Femur (tissue), 1 donor: ENCODE results near the gene GSG1L.

Experiments
- DNase-seq: peaks from one replicate; pipeline ENCODE4 v3.0.0-alpha.2; 2017

The GSG1L gene

DNA sequence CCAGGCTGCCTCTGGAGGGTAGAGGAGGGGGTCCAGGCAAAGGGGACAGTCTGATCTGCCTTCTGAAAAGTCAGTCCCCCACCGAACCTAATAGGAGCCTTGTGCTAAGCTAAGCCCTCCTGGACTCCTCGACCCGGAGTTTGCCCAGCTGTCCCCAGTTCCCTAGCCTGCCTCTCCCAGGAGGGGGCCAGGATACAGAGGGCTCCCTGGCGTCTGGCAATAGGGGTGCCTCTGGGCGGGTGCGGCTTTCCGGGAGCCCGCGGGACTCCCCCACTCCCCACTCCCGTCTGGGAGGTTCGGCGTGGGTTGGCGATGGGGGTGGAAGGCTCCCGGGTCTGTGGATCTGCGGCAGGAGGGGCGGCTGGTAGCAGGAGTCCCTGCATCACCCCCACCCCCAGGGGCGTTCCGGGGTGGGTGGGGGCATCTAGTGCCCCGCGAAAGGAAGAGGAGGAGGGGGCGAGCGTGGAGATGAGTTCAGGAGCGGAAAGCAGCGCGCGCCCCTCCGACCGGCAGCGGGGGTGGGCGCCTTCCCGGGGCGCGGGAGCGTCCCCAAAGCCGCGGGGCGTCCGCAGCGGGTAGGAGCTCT, 1.2 kb downstream of the GSG1L start:
- DNase-seq, result no peak

GRCh38 chr16:28061352-28062101, 2.0 kb downstream of the GSG1L start:
- no peak for DNase-seq

DNA sequence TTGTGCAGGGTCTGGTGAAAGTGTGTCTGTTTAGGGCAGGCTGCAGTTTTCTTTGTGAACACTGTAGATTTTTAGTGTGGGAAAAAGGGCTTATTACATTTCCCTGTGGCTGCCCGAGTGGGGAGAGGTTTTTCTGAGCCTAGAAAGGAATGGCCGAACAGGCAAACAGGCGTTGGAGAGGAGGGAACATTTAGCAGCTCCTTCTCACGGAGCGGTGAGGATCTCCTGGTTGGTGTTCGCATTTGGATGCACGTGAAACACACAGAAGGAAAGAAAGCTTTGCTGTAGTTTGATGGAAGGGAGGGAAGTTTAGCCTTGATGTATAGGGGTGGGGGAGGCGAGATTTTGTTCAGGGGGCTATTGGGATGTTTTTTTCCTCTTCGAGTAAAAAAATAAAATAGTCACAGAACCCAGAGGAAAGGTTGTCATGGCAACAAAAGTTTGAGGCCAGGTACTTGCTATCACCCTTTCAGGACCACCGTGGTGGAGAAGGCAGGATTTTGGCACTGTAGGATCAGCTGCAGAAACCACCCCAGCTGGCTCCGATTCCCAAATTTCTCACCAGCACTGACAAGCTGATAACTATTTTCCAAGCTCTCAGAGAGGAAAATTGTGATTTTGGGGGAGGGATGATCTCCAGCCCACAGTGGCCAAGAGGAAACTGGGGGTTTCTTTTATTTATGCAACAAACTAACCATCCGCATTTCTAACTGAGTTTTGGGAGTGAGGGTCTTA, 3.5 kb downstream of the GSG1L start:
- DNase-seq, result no peak

DNA sequence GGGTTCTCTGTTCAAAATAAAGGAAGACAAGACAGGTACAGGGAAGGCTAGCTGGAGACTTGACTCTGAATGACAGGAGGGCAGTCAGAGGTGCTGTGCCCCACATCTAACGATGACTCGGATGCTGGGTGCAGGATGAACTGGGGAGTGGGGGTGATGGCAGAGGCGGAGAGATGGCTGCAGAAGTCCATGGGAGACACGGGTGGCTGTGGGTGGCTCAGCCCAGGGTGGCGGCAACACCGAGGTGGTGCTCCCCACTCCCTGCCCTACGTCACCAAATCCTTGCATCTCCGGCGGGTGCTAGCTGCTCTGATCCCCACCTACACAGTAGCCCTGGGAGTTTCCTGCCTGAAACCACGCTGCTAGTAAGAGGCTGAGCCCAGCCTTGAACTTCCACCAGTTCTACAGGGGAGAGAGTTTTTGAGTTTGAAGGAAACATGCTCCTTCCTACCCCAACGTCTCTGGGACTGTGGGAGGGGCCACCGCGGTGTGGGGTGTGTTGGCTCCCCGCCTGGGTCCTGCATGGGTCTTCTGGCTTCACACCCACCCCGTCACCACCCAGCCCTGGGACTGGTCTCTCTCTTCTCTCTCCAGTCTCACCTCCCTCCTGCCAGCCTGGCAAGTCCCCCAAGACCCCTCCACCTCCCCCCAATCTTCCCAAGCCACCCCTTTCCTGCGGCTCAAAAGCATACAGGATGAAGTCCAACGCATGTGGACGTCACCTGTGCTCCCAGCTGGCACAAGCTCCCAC, 4.5 kb downstream of the GSG1L start:
- no peak for DNase-seq

DNA sequence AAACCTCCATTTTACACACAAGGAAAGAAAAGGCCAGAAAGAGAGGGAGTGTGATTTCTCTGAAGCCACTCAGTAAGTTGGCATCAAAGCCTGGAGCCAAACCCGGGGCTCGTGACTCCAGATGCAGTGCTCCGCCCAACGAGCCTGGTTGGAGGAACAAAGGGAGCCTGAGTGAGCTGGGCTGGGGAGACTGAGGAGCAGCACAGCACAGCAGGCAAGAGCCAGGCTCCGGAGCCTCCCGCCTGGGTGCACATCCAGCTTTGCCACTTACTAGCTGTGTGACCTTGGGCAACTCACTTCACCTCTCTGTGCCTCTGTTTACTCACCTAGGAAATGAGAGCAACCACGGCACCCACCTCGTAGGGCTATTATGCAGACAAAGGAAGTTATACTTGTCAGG, 5.6 kb downstream of the GSG1L start:
- DNase-seq, result no peak

- no peak for DNase-seq
Observed at GRCh38 chr16:28053461-28053860, 10.1 kb downstream of the GSG1L start.

DNA sequence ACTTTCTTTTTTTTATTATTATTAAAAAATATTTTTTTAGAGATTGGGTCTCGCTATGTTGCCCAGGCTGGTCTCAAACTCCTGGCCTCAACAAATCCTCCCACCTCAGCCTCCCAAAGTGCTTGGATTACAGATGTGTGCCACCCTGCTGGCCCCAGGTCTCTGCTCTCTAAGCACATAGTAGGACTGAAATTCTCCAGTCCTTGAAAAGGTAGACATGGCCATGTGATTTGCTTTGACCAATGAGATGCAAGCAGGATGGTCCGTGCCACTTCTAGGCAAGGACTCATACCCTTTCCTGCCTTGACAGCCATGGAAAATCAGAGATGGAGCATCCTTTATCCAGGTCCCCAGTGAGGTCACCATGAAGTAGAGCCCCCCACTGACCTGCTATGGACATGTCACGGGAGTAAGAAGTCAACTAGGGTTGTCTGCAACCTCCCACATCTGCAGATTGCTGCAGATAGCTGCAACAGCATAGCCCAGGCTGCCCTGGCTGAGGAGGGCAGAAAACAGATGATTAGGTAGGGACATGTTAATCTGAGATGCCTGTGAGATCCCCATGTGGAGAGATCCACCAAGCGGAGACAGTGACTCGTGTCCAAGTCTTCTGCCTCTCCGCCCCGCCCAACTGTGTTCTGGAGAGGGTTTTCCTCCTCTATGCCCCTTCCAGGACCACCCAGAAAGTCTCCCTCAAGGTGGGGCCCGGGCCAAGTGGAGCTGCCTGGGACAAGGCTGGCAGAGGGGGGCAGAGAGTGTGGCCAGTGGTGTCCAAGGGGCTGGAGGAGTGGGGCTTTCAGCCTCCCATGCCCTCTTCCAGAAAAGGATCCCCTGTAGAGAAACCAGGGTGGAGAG, 11.0 kb downstream of the GSG1L start:
- DNase-seq, result no peak

- no peak for DNase-seq
Observed at GRCh38 chr16:28051486-28051885, 12.0 kb downstream of the GSG1L start.

DNA sequence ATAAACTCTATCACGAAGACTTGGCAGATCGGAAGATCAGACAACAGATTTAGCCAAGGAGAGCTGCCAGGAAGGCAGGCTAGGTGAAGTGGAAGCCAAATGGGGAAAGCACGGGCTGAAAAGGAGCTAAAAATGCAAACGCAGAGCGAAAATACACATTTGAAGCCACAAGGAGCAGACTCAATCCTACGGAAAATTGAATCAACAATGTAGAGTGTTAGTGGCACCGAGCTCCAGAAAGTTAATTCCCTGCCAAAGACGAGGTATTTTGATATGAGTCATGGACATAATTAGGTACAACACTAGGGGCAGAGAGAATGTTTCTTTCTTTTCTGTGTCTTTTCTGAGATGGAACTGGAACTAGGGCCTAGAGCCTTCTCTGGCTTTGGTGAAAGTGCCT, 20.7 kb downstream of the GSG1L start:
- DNase-seq, result no peak

DNA sequence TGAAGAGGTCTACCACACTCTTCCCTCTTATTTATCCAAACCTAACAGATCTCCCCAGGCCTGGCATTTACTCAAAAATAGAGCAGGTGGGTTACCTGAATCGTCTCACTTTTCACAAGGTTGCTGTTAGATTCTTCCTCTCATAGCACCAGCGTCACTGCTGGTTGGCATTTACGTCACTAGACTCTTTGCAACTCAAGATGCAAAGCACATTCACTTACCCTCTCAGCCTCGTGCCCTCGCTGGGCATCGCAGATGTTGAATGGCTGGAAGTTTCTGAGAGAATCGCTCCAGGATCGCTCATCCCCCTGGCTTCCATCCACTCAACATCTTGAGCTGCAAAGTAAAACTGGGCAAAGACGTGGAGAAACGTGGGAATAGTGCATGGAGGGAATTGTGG, 21.9 kb downstream of the GSG1L start:
- DNase-seq, result no peak

GRCh38 chr16:28040039-28040438, 23.5 kb downstream of the GSG1L start:
- no peak for DNase-seq

DNA sequence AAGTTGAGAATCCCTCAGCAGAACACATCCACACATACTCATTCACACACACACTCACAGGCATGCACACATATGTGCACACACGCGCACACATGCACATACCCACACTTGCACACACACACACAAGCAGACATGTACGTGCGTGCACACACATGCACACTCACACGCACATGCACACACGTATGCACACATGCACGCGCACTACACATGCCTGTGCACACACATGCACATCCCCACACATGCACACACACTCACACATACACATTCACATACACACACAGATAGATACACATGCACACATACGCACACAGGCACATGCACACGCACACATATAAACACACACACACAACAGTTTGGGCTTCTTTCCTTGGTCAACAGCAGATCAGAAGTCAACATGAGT, 24.0 kb downstream of the GSG1L start:
- no peak for DNase-seq

DNA sequence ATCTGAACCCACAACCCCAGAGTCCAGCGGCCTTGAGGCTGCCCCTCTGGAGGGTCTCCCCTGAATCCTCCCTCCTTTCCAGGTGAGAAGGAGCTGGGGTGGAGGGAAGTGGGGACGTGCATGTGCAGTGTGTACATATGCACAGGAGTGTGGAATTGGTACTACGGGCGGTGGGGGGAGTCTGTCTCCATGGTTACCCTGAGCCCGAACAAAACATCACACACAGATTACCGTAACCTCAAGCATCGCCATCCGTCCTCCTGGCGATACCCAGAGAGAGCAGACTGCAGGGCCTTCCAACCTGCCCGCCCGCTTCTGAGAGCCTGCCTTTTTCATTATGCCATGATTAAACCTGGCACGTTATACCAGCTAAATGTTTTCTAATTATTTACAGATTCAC, 25.1 kb downstream of the GSG1L start:
- DNase-seq, result no peak

GRCh38 chr16:28035866-28036393, 27.6 kb downstream of the GSG1L start:
- no peak for DNase-seq

DNA sequence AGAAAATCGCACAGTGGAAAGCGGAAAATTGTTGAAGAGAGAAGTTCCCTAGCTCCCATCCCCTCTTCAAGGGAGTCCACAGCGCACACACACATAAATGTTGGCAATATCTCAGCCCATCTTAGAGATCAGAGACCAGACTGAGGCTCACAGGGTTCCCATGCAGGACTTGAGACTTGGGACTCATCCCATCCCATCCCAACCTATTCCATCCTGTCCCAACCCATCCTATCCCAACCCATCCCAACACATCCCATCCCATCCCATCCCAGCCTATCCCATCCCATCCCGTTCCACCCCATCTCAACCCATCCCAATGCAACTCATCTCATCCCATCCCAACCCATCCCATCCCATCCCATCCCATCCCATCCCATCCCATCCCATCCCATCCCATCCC, 29.6 kb downstream of the GSG1L start:
- DNase-seq, result no peak

GRCh38 chr16:28029387-28030002, 34.0 kb downstream of the GSG1L start:
- DNase-seq, result no peak

DNA sequence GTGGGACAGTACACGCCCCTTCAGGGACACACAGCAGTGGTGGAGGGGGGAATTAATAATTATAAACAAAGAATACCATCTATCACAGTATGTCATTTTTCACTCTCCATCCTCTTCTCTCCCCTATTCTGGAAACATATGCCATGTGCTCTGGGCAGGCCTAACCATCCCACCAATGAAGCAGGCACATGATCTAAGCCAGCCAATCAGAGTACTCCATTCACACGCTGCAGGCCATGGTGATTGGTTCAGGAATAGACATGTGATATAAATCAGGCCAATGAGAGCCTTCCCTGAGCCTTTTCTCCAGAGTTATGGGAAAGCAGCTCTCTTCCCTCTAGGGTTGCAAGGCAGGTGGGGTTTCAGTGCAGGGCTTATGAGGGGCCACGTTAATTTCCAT, 36.5 kb downstream of the GSG1L start:
- DNase-seq, result no peak

GRCh38 chr16:28025631-28026030, 37.9 kb downstream of the GSG1L start:
- DNase-seq, result no peak

GRCh38 chr16:28019218-28019617, 44.3 kb downstream of the GSG1L start:
- no peak for DNase-seq

DNA sequence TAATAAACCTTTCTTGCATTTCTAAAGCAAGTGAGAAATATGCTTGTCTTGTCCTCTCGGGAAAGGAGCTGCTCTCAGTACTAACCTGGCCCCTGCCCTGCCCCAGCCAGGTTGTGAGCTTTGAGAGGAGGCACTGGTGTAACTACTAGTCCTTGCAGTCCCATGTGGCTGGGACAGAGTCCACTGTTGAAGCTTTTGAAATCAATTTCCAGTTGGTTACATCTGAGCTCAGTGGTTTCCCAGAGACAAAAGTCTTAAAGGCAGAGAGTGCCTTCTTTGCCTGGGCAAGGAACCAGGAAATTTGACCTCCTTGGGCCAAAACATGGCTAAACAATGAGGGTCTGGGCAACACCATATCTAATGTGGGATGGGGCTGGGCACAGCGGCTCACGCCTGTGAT, 48.7 kb downstream of the GSG1L start:
- no peak for DNase-seq

DNA sequence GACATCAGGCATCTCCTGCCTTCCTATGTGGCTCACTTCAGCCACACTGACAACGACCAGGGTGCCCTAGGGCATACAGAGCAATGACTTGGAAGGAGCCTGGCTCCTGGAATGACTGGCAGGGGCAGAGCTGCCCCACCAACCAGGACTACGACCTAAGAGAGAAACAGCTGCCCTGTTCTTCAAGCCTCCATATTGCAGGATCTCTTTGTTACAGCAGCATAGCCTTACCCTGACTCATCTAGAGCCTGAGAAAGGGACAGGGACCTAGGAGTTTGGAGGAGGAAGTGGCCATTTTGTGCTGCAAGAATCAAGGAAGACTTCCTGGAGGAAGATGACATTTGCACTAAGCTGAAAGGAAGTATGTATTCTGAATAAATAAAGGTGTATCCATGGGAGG, 49.6 kb downstream of the GSG1L start:
- no peak for DNase-seq

GRCh38 chr16:28013392-28013791, 50.1 kb downstream of the GSG1L start:
- DNase-seq, result no peak
